ENCODE results near the gene ADARB2.

- no peak for TF ChIP-seq EP300 (IDR thresholded peaks at IDR 0.05)
- no peak for TF ChIP-seq POLR2AphosphoS5 (IDR thresholded peaks at IDR 0.05)
Measured at GRCh38 chr10:1655367-1655766, 82.0 kb downstream of the ADARB2 start.

Measured in suprapubic skin (tissue), 4 donors.